HCT116 (cell line): Measurements from ENCODE around the gene KLK5.

ENCODE experiments used
- CTCF ChIP-seq, 3 experiments: fragments of 200-600 bp in 1 of 3; sonication (generic) in 1 of 3; IDR thresholded peaks in 2 of 3; conservative IDR thresholded peaks in 1 of 3; 2 replicates each; pipeline ENCODE4 v1.5.1; 2012 to 2017; ENCODE audit warnings: low read depth in 2 of 3, low read length in 2 of 3, antibody characterized with exemption in 1 of 3, borderline replicate concordance in 1 of 3, control low read depth in 1 of 3, mild to moderate bottlenecking in 1 of 3, mixed read lengths in 1 of 3, mixed run types in 1 of 3, moderate library complexity in 1 of 3; ENCODE audit not compliant: insufficient read depth in 1 of 3
- EZH2 ChIP-seq: fragments of 200-600 bp; sonication (generic); IDR thresholded peaks from 2 replicates; pipeline ENCODE4 v1.6.1; 2017; ENCODE audit warnings: antibody characterized with exemption, mixed run types
- JUND ChIP-seq: IDR thresholded peaks from 2 replicates; pipeline ENCODE4 v1.6.1; 2012
- POLR2A ChIP-seq: IDR thresholded peaks from 2 replicates; pipeline ENCODE4 v1.7.0; 2011; ENCODE audit warnings: borderline replicate concordance; ENCODE audit not compliant: insufficient read depth, insufficient read length; ENCODE audit errors: extremely low read depth

GRCh38 chr19:50910722-50911121, 42.1 kb downstream of the KLK5 start:
- no peak for TF ChIP-seq JUND
- no peak for TF ChIP-seq EZH2
- TF ChIP-seq CTCF (IDR thresholded peaks at IDR 0.05 in 2 of 3, conservative IDR thresholded peaks at IDR 0.05 in 1 of 3; ENCODE audit: borderline replicate concordance in 1 of 3, insufficient read depth in 1 of 3, low read depth in 2 of 3, low read length in 2 of 3), result no peak
- TF ChIP-seq POLR2A, result no peak
